ENCODE measurements around the gene STIMATE.

DNA sequence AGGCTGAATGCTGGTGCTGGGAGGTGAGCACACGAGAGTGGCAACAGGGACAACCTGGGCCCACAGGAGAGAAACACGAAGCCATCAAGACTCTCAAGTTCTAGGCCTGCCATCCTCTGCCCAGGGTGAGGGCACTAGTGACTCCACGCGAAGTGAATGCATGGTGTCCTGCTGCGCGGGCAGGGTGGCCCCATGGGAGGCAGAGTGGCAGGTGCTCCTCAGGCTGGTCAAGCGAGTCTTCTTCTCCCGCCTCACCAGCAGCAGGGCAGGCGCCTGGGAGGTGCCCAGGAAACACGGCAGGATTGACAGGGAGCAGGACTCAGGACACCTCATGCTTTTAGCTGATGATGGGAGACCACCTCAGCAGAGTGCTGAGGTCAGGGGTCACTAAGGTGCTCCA lies 26.9 kb downstream of the STIMATE start:
- TF ChIP-seq, protein P1, sequence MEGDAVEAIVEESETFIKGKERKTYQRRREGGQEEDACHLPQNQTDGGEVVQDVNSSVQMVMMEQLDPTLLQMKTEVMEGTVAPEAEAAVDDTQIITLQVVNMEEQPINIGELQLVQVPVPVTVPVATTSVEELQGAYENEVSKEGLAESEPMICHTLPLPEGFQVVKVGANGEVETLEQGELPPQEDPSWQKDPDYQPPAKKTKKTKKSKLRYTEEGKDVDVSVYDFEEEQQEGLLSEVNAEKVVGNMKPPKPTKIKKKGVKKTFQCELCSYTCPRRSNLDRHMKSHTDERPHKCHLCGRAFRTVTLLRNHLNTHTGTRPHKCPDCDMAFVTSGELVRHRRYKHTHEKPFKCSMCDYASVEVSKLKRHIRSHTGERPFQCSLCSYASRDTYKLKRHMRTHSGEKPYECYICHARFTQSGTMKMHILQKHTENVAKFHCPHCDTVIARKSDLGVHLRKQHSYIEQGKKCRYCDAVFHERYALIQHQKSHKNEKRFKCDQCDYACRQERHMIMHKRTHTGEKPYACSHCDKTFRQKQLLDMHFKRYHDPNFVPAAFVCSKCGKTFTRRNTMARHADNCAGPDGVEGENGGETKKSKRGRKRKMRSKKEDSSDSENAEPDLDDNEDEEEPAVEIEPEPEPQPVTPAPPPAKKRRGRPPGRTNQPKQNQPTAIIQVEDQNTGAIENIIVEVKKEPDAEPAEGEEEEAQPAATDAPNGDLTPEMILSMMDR (IDR thresholded peaks at IDR 0.05): no peak
- no peak for TF ChIP-seq ZFX (IDR thresholded peaks at IDR 0.05; ENCODE audit: borderline replicate concordance)

Measured in 22Rv1 (cell line).